Stimulated activated CD8-positive, alpha-beta memory T cell treated with anti-CD3 and anti-CD28 coated beads, Interleukin-12 subunit alpha, Interleukin-12 subunit beta, amount 100 ng/mL, for 24 hours (primary cell): ENCODE results near the gene NEUROG1.

Experiments
- DNase-seq: peaks from one replicate; pipeline ENCODE4 v3.0.0-alpha.2; 2020; ENCODE audit errors: extremely low read depth

Gene NEUROG1

GRCh38 chr5:135493406-135494180 is 42.2 kb downstream of the NEUROG1 start:
- DNase-seq, result no peak

- DNase-seq, result no peak
These were observed 43.5 kb downstream of the NEUROG1 start for GRCh38 chr5:135492319-135492626.

GRCh38 chr5:135491552-135492318 is 44.0 kb downstream of the NEUROG1 start:
- no peak for DNase-seq

- no peak for DNase-seq
These were observed 44.7 kb downstream of the NEUROG1 start for GRCh38 chr5:135491038-135491551.

- DNase-seq, result no peak
These were observed 45.3 kb downstream of the NEUROG1 start for GRCh38 chr5:135490245-135491037.

- no peak for DNase-seq
These were observed 46.1 kb downstream of the NEUROG1 start for GRCh38 chr5:135489466-135490244.

- DNase-seq, result no peak
These were observed 46.9 kb downstream of the NEUROG1 start for GRCh38 chr5:135488727-135489465.

- no peak for DNase-seq
These were observed 47.8 kb downstream of the NEUROG1 start for GRCh38 chr5:135487839-135488514.

GRCh38 chr5:135487037-135487395 is 48.7 kb downstream of the NEUROG1 start:
- DNase-seq, result no peak

- no peak for DNase-seq
These were observed 49.4 kb downstream of the NEUROG1 start for GRCh38 chr5:135486131-135487036.

GRCh38 chr5:135484674-135485086 is 51.1 kb downstream of the NEUROG1 start:
- no peak for DNase-seq
